Measurements from ENCODE around the gene MED29. TPM values are rescaled to one million over a fixed set of nuclear protein-coding genes. Genes with fewer than 3 reads are reported as not detected.

Gene MED29
- total and polyA plus RNA-seq, 4 donors: 17.8 to 77.7 (median 57.2) TPM

DNA sequence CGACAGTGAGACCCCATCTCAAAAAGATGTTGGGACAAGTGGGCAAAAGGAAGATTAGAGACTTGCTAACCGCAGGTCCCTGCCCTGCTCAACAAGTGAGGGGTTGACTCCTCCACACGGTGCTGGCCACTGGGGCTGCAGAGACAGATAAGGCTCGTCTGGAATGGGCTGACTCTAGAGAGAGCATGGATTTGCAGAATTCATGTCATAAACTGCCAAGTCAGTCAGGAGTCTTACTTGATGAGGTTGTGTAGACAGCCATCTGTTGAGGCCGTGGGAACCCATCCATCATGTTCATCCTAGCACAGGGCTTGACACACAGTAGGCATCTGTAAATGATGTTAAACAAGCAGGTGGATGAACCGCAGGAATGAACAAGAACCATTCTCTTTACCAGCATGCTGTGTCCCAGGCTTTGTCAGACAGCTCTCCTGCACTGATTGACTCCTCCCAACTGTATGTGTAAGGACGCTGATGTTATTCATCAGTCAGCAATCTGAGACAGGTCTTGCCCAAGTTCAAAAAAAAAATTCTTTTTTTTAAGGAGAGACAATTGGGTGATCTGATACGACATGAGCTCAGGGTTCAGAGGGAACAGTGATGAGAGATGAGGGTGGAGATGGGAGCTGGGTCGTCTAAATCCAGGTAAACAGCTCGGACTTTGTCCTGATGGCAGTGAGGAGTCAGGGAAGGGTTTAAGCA, 9.1 kb upstream of the MED29 start:
- H3K4me3 ChIP-seq (ENCODE audit: low read depth, low read length): no peak overlapping the region
- no peaks in the 10 kb centered on the region for H3K27me3 ChIP-seq (ENCODE audit: control insufficient read depth, insufficient read depth, low read length)
- H3K27ac ChIP-seq (ENCODE audit: low read depth, low read length): no peak overlapping the region
- WGBS (ENCODE audit: insufficient coverage): 85% methylated on average over 10 of the region's 10 CpGs
- no peaks in the 10 kb centered on the region for H3K4me1 ChIP-seq (ENCODE audit: control insufficient read depth, insufficient read depth, low read length)
- peaks cover 96% of the 10 kb centered on the region for H3K36me3 ChIP-seq (ENCODE audit: control insufficient read depth, insufficient read depth, low read length)
- H3K9me3 ChIP-seq (ENCODE audit: control insufficient read depth, insufficient read depth, low read length): no peaks in the 10 kb centered on the region
- DNase-seq (ENCODE audit: low read depth in 4 of 6, low spot score in 6 of 6): no peak

DNA sequence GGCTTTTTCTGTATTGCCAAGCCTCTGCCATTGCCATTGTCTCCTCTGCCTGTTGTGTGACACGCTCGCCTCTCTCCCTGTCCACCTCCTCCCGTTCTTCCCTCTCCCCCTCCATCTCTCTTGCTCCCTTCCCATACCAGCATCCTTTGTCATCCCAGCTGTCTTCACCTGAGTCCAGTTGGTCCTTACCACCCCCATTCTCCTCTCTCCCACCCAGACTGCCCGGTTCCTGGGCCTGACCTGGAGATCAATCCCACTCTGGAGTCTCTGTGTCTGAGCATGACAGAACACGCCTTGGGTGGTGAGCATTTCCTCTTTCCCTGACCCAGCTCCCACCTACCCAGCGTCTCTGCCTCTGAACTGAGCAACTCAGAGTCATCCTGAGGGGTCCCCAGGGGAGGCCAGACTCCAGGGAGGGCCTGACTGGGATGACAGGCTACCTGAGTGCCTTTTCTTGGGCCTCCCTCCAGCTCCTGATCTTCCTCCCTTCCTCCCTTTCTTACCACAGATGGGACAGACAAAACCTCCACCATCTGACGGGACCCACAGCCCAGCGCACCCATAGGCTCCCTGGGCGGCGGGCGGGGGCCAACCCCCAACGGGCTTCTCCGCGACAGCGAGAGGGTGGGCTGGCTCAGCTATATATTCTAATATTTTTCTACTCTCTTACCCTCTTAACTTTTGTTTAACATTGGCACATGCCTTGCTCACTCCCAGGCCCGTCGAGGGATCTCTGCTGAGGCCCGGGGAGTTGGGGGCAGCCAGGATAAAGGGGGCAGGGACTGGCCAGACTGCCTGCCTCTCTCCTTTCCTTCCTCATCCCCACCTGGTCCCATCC, 8.0 kb upstream of the MED29 start:
- WGBS (ENCODE audit: insufficient coverage): 82% methylated on average over 10 of the region's 18 CpGs
- peaks cover 90% of the 10 kb centered on the region for H3K36me3 ChIP-seq (ENCODE audit: control insufficient read depth, insufficient read depth, low read length)

DNA sequence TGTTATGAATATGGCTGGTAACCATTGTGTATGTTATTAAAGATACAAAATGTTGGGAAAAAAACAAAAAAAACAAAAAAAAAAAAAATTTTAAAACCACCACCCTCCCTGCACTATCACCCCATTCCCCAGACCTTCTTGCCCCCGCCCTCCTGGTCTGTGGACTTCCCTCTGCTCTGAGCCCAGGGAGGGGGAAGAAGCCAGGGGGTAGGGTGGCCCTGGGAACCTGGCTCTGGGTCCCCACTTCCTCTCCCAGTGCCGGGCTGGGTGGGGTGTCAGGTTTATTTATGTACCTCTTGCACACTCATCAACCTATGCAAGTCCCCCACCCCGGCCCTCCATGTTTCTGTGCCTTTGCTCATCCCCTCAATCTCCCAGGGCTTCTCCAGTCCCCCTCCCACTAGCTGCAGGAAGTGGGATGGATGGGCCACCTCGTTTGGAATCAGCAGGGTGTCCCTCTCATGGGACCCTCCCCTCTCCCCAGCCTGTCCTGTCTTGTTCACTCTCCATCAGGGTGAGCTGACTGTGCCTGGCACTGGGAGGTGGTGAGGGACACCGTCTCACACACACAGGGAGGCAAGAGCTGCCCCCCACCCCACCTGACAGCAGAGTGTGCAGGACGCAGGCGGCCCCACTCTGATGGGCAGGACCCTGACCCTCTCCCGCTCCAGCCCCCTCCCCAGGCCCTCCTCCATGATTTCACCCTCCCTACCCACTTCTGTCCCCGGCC, 6.2 kb upstream of the MED29 start:
- no CpG with 5 or more reads among the region's 9 CpGs for WGBS (ENCODE audit: insufficient coverage)
- Histone ChIP-seq H3K4me1 (ENCODE audit: control insufficient read depth, insufficient read depth, low read length) (peaks cover 9% of the 10 kb centered on the region), H3K9me3 (ENCODE audit: control insufficient read depth, insufficient read depth, low read length) (no peaks in the 10 kb centered on the region), H3K27ac (ENCODE audit: low read depth, low read length) (no peak overlapping the region), H3K27me3 (ENCODE audit: control insufficient read depth, insufficient read depth, low read length) (no peaks in the 10 kb centered on the region), H3K4me3 (ENCODE audit: low read depth, low read length) (no peak overlapping the region), H3K36me3 (ENCODE audit: control insufficient read depth, insufficient read depth, low read length) (peaks cover 90% of the 10 kb centered on the region)
- DNase-seq (ENCODE audit: low read depth in 4 of 6, low spot score in 6 of 6): no peak

More for the DNA sequence above, 8.0 kb upstream of the MED29 start:
- no peaks in the 10 kb centered on the region for H3K9me3 ChIP-seq (ENCODE audit: control insufficient read depth, insufficient read depth, low read length)
- H3K27me3 ChIP-seq (ENCODE audit: control insufficient read depth, insufficient read depth, low read length): no peaks in the 10 kb centered on the region
- DNase-seq (ENCODE audit: low read depth in 4 of 6, low spot score in 6 of 6): no peak
- no peak overlapping the region for H3K4me3 ChIP-seq (ENCODE audit: low read depth, low read length)
- H3K27ac ChIP-seq (ENCODE audit: low read depth, low read length): no peak overlapping the region
- no peaks in the 10 kb centered on the region for H3K4me1 ChIP-seq (ENCODE audit: control insufficient read depth, insufficient read depth, low read length)

DNA sequence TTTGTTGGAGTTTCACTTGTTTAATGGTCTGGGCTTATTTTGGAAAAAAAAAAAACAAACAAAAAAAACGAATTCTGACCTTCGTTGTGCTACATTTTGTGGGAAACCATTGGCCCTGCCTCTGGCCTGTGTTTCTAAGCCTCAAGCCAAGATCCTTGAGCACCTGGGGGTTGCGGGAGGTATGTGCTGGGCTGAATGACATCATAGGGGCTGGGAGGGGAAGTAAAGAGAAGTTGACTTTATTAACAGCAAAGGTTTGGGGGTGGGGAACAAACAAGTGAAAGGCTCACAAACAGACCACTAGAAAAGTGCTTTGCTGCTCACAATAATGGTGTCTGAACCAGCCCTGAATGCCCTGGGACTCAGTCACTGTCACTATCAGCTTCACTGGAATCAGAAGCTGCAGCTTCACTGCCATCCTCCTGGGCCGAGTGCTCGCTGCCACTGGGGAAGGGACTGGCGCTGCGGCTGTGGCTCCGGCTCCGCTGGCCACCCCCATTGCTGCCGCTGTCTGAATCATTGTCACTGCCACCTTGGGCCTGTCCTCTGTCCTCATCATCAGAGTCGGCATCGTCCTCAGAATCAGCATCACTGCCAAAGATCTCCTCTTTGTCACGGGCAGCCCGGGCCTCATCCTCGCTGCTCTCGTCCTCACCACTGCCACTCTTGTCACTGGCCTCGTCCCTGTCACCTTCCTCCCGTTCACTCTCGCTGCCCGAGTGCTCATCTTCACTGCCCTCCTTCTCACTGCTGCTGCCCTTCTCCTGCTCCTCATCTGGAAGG, 5.4 kb upstream of the MED29 start:
- peaks cover 12% of the 10 kb centered on the region for H3K4me1 ChIP-seq (ENCODE audit: control insufficient read depth, insufficient read depth, low read length)

DNA sequence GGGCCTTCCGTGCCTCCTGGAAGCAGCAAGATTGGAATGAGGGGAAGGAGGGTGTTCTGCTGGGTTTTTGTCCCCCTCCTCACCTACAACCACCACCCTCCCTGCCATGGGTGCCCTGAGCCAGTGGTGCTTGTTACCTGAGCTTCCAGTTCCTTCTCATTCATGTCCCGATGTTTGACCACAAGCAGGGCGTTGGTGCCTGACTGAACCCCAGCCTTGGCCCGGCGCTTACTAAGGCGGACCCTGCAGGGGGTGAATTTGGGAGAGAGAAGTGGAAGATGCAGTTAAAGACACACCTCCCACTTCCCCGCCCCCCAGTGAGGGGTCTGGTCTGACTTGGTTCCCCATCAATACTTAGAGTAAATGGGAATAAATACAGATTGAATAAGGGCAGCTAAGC, 4.6 kb upstream of the MED29 start:
- no peaks in the 10 kb centered on the region for H3K9me3 ChIP-seq (ENCODE audit: control insufficient read depth, insufficient read depth, low read length)
- peaks cover 12% of the 10 kb centered on the region for H3K4me1 ChIP-seq (ENCODE audit: control insufficient read depth, insufficient read depth, low read length)
- no CpG with 5 or more reads among the region's 7 CpGs for WGBS (ENCODE audit: insufficient coverage)
- H3K27me3 ChIP-seq (ENCODE audit: control insufficient read depth, insufficient read depth, low read length): no peaks in the 10 kb centered on the region
- peaks cover 76% of the 10 kb centered on the region for H3K36me3 ChIP-seq (ENCODE audit: control insufficient read depth, insufficient read depth, low read length)
- DNase-seq (ENCODE audit: low read depth in 4 of 6, low spot score in 6 of 6): no peak
- no peak overlapping the region for H3K27ac ChIP-seq (ENCODE audit: low read depth, low read length)
- no peak overlapping the region for H3K4me3 ChIP-seq (ENCODE audit: low read depth, low read length)

More for the DNA sequence above, 5.4 kb upstream of the MED29 start:
- H3K9me3 ChIP-seq (ENCODE audit: control insufficient read depth, insufficient read depth, low read length): no peaks in the 10 kb centered on the region
- peaks cover 84% of the 10 kb centered on the region for H3K36me3 ChIP-seq (ENCODE audit: control insufficient read depth, insufficient read depth, low read length)
- no peak overlapping the region for H3K27ac ChIP-seq (ENCODE audit: low read depth, low read length)
- DNase-seq (ENCODE audit: low read depth in 4 of 6, low spot score in 6 of 6): no peak
- H3K4me3 ChIP-seq (ENCODE audit: low read depth, low read length): no peak overlapping the region
- H3K27me3 ChIP-seq (ENCODE audit: control insufficient read depth, insufficient read depth, low read length): no peaks in the 10 kb centered on the region
- WGBS (ENCODE audit: insufficient coverage): 86% methylated on average over 18 of the region's 20 CpGs

DNA sequence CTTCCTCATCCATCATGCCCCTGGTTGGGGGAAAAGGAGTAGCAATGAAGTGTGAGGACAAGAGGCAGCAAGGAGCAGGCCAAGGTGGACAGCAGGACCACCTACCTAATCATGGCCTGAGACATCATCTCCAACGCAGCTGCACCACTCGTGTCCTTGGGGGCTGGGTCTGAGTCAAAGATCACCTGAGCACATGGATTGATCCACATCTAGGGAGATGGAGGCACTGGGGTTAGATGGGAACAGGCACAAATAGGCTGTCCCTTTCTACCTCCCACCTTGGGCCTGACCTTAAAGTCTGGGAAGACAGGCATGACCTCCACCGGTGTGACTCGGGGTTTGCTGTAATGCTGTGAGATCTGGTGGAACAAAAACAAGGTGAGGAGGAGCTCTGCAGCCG, 2.5 kb upstream of the MED29 start:
- Histone ChIP-seq H3K9me3 (ENCODE audit: control insufficient read depth, insufficient read depth, low read length) (no peaks in the 10 kb centered on the region), H3K36me3 (ENCODE audit: control insufficient read depth, insufficient read depth, low read length) (peaks cover 65% of the 10 kb centered on the region), H3K4me3 (ENCODE audit: low read depth, low read length) (no peak overlapping the region), H3K27ac (ENCODE audit: low read depth, low read length) (no peak overlapping the region), H3K4me1 (ENCODE audit: control insufficient read depth, insufficient read depth, low read length) (peaks cover 19% of the 10 kb centered on the region), H3K27me3 (ENCODE audit: control insufficient read depth, insufficient read depth, low read length) (no peaks in the 10 kb centered on the region)
- DNase-seq (ENCODE audit: low read depth in 4 of 6, low spot score in 6 of 6): no peak
- WGBS (ENCODE audit: insufficient coverage): 100% methylated on average over 1 of the region's 5 CpGs

DNA sequence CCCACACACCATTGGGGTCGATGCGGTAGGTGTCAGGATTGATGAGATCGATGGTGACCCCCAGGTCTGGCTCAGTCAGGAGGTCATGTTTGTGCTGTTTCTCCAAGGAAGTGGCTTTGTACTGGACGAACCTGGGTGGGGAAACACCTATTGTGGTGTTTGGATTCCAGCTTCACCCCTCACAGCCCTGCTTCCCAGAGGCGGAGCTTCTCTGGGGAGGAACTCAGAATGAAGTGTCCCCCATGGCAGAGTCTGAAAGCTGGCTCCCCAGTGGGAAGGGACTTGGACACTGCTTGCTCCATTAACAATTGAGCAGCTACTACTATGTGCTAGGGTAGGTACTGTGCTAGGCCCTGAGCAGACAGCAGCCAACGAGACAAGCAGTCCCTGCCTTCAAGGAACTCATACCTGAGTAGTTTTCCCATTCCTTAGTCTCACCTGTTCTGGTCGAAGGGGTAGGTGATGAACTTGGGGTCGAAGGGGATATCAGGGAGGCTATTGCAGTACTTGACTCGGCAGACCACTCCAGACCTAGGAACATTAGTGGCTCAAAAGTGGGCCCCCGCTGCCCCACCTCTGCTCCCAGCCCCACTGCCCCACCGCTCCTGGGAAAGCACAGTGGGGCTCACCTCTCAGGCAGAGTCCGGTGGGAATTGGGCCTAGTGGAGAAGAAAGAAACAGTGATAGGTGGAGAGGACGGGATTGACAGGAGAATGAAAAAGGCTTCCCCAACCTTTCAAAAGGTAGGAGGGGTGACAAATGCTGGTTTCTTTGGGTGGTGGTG, 1.4 kb upstream of the MED29 start:
- Histone ChIP-seq H3K4me1 (ENCODE audit: control insufficient read depth, insufficient read depth, low read length) (peaks cover 19% of the 10 kb centered on the region), H3K27me3 (ENCODE audit: control insufficient read depth, insufficient read depth, low read length) (no peaks in the 10 kb centered on the region), H3K4me3 (ENCODE audit: low read depth, low read length) (peak overlapping the region; percentile 93), H3K27ac (ENCODE audit: low read depth, low read length) (peak overlapping the region; percentile 99), H3K9me3 (ENCODE audit: control insufficient read depth, insufficient read depth, low read length) (no peaks in the 10 kb centered on the region), H3K36me3 (ENCODE audit: control insufficient read depth, insufficient read depth, low read length) (peaks cover 64% of the 10 kb centered on the region)
- WGBS (ENCODE audit: insufficient coverage): 80% methylated on average over 8 of the region's 13 CpGs
- DNase-seq (ENCODE audit: low read depth in 4 of 6, low spot score in 6 of 6): no peak

DNA sequence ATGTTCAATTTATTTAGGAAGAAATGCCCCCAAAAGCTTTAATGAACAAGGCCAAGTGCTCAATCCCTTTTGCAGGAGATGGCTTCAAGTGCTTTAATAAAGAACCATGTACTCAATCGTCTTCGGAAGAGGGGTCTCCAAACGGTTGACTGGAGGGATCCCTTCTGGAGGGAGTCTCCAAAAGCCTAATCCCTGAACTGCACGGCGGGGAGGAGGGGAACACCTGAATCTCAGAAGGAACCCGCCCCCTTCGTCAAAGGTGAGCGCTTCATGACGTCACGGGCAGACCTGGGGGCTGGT, 777 bp upstream of the MED29 start:
- WGBS (ENCODE audit: insufficient coverage): 0% methylated on average over 10 of the region's 10 CpGs
- DNase-seq (ENCODE audit: low read depth in 4 of 6, low spot score in 6 of 6): no peak
- H3K36me3 ChIP-seq (ENCODE audit: control insufficient read depth, insufficient read depth, low read length): peaks cover 64% of the 10 kb centered on the region

More for the DNA sequence above, 777 bp upstream of the MED29 start:
- Histone ChIP-seq H3K9me3 (ENCODE audit: control insufficient read depth, insufficient read depth, low read length) (no peaks in the 10 kb centered on the region), H3K27ac (ENCODE audit: low read depth, low read length) (peak overlapping the region; percentile 99), H3K4me1 (ENCODE audit: control insufficient read depth, insufficient read depth, low read length) (peaks cover 19% of the 10 kb centered on the region), H3K27me3 (ENCODE audit: control insufficient read depth, insufficient read depth, low read length) (no peaks in the 10 kb centered on the region), H3K4me3 (ENCODE audit: low read depth, low read length) (peak overlapping the region; percentile 93)
